H1 (cell line): Measurements from ENCODE around the gene MSL3B.

Source experiments
- ASH2L ChIP-seq: fragments of 200-600, 300-600 bp; sonication (generic); IDR thresholded peaks from one replicate; pipeline ENCODE4 v1.7.1; 2017; ENCODE audit warnings: low read length
- BRCA1 ChIP-seq: IDR thresholded peaks from 2 replicates; pipeline ENCODE4 v1.6.1; 2012; ENCODE audit warnings: low read depth, low read length, improper control_type of control experiment
- CHD2 ChIP-seq: IDR thresholded peaks from 2 replicates; pipeline ENCODE4 v1.6.1; 2012; ENCODE audit warnings: low read length, improper control_type of control experiment
- CREB1 ChIP-seq: IDR thresholded peaks from 2 replicates; pipeline ENCODE4 v1.6.1; 2012; ENCODE audit warnings: inconsistent platforms
- GABPA ChIP-seq: IDR thresholded peaks from 2 replicates; pipeline ENCODE4 v1.6.1; 2011; ENCODE audit warnings: mild to moderate bottlenecking, low read length, moderate library complexity, borderline replicate concordance; ENCODE audit not compliant: insufficient read depth
- POLR2AphosphoS5 ChIP-seq: IDR thresholded peaks from 2 replicates; pipeline ENCODE4 v1.6.1; 2011; ENCODE audit warnings: low read depth, low read length
- RXRA ChIP-seq: IDR thresholded peaks from 2 replicates; pipeline ENCODE4 v1.6.1; 2011; ENCODE audit warnings: low read depth, mild to moderate bottlenecking, low read length, moderate library complexity; ENCODE audit not compliant: insufficient read depth
- TF ChIP-seq, protein P1 (sequence below): fragments of 300-600 bp; sonication (generic); IDR thresholded peaks from 2 replicates; pipeline ENCODE4 v1.7.1; 2012; ENCODE audit warnings: low read length, moderate library complexity, mild to moderate bottlenecking, inconsistent platforms; ENCODE audit not compliant: insufficient replicate concordance

MSL3B gene

DNA sequence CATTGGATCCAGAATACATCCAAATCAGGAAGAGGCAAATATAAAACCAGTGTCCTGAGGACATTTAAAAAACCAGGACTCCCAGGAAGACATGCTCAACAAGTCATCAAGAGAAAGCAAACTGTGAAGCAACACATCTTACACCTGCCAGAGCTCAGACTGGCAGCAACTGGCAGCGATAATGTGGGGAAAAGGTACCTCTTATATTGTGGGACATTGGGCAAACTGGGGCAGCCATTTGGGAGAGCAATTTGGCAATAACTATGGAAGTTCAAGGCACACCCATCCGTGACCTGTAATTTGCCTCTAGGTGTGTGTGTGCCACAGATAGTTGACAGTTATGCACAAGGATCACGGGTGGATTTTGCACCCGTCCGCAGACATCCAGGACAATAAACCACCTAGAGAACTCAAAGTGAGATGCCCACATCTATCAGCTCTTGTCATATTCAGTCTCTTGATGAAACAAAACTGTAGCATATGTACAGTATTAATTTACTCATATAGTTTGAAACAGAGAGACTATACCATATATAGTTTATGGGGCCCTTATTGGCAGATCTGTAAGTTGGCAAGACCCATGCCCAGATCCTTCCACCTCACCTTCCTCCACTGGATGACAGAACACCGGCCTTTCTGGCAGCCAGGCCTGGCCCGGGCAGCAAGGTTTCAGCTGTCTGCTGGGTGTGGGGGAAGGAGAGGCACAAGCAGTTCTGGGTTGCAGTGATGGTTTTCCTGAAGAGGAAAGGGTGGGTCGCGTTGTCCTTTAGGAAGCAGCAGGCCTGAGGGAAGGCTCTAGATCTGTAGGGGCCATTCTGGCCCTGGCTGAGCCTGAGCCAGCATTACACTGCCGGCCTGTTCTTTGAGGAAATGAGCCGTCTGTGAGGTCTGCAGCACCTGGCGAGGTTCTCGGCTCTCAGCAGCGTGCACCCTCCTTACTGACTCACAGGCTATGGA is 32.7 kb downstream of the MSL3B start (continued):
- TF ChIP-seq, protein P1, sequence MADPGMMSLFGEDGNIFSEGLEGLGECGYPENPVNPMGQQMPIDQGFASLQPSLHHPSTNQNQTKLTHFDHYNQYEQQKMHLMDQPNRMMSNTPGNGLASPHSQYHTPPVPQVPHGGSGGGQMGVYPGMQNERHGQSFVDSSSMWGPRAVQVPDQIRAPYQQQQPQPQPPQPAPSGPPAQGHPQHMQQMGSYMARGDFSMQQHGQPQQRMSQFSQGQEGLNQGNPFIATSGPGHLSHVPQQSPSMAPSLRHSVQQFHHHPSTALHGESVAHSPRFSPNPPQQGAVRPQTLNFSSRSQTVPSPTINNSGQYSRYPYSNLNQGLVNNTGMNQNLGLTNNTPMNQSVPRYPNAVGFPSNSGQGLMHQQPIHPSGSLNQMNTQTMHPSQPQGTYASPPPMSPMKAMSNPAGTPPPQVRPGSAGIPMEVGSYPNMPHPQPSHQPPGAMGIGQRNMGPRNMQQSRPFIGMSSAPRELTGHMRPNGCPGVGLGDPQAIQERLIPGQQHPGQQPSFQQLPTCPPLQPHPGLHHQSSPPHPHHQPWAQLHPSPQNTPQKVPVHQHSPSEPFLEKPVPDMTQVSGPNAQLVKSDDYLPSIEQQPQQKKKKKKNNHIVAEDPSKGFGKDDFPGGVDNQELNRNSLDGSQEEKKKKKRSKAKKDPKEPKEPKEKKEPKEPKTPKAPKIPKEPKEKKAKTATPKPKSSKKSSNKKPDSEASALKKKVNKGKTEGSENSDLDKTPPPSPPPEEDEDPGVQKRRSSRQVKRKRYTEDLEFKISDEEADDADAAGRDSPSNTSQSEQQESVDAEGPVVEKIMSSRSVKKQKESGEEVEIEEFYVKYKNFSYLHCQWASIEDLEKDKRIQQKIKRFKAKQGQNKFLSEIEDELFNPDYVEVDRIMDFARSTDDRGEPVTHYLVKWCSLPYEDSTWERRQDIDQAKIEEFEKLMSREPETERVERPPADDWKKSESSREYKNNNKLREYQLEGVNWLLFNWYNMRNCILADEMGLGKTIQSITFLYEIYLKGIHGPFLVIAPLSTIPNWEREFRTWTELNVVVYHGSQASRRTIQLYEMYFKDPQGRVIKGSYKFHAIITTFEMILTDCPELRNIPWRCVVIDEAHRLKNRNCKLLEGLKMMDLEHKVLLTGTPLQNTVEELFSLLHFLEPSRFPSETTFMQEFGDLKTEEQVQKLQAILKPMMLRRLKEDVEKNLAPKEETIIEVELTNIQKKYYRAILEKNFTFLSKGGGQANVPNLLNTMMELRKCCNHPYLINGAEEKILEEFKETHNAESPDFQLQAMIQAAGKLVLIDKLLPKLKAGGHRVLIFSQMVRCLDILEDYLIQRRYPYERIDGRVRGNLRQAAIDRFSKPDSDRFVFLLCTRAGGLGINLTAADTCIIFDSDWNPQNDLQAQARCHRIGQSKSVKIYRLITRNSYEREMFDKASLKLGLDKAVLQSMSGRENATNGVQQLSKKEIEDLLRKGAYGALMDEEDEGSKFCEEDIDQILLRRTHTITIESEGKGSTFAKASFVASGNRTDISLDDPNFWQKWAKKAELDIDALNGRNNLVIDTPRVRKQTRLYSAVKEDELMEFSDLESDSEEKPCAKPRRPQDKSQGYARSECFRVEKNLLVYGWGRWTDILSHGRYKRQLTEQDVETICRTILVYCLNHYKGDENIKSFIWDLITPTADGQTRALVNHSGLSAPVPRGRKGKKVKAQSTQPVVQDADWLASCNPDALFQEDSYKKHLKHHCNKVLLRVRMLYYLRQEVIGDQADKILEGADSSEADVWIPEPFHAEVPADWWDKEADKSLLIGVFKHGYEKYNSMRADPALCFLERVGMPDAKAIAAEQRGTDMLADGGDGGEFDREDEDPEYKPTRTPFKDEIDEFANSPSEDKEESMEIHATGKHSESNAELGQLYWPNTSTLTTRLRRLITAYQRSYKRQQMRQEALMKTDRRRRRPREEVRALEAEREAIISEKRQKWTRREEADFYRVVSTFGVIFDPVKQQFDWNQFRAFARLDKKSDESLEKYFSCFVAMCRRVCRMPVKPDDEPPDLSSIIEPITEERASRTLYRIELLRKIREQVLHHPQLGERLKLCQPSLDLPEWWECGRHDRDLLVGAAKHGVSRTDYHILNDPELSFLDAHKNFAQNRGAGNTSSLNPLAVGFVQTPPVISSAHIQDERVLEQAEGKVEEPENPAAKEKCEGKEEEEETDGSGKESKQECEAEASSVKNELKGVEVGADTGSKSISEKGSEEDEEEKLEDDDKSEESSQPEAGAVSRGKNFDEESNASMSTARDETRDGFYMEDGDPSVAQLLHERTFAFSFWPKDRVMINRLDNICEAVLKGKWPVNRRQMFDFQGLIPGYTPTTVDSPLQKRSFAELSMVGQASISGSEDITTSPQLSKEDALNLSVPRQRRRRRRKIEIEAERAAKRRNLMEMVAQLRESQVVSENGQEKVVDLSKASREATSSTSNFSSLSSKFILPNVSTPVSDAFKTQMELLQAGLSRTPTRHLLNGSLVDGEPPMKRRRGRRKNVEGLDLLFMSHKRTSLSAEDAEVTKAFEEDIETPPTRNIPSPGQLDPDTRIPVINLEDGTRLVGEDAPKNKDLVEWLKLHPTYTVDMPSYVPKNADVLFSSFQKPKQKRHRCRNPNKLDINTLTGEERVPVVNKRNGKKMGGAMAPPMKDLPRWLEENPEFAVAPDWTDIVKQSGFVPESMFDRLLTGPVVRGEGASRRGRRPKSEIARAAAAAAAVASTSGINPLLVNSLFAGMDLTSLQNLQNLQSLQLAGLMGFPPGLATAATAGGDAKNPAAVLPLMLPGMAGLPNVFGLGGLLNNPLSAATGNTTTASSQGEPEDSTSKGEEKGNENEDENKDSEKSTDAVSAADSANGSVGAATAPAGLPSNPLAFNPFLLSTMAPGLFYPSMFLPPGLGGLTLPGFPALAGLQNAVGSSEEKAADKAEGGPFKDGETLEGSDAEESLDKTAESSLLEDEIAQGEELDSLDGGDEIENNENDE = no peak
- no peak for TF ChIP-seq RXRA
- no peak for TF ChIP-seq GABPA
- no peak for TF ChIP-seq CREB1
- no peak for TF ChIP-seq ASH2L
- TF ChIP-seq BRCA1 = no peak
- no peak for TF ChIP-seq CHD2
- TF ChIP-seq POLR2AphosphoS5 = no peak
